ENCODE results near the gene RAB11FIP3.
"Not testable (repeated sequence)": the region's sequence is repeated elsewhere in the genome, so short reads cannot be mapped to it uniquely, and the experiment has no call there.

Gene RAB11FIP3, protein sequence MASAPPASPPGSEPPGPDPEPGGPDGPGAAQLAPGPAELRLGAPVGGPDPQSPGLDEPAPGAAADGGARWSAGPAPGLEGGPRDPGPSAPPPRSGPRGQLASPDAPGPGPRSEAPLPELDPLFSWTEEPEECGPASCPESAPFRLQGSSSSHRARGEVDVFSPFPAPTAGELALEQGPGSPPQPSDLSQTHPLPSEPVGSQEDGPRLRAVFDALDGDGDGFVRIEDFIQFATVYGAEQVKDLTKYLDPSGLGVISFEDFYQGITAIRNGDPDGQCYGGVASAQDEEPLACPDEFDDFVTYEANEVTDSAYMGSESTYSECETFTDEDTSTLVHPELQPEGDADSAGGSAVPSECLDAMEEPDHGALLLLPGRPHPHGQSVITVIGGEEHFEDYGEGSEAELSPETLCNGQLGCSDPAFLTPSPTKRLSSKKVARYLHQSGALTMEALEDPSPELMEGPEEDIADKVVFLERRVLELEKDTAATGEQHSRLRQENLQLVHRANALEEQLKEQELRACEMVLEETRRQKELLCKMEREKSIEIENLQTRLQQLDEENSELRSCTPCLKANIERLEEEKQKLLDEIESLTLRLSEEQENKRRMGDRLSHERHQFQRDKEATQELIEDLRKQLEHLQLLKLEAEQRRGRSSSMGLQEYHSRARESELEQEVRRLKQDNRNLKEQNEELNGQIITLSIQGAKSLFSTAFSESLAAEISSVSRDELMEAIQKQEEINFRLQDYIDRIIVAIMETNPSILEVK

GRCh38 chr16:425082-425718 is at the start of gene RAB11FIP3:
TSS of gene RAB11FIP3 (plus strand) at chr16:425649. CDS start at chr16:426007, 358 bp downstream.
- ATAC-seq (replicated peaks; ENCODE audit: extremely low read depth, poor library complexity, severe bottlenecking) (peak; percentile 90), DNase-seq (ENCODE audit: low spot score in 2 of 2) (peak; percentile 71 to 80)
- no peaks in the 10 kb centered on the region for H3K9me3 Mint-ChIP-seq
- no peaks in the 10 kb centered on the region for H3K27me3 Mint-ChIP-seq
- peaks cover 39% of the 10 kb centered on the region for H3K4me1 Mint-ChIP-seq
- peak within 1 kb of the TSS; percentile 85 for H3K4me3 Mint-ChIP-seq
- peak within 1 kb of the TSS; percentile 76 for H3K27ac Mint-ChIP-seq (ENCODE audit: low read depth)
- peaks cover 10% of the 10 kb centered on the region for H3K36me3 Mint-ChIP-seq (ENCODE audit: insufficient read depth)

- H3K9me3 Mint-ChIP-seq, result no peaks in the 10 kb centered on the region
- H3K4me3 Mint-ChIP-seq, result no peak overlapping the region
- peaks cover 6% of the 10 kb centered on the region for H3K4me1 Mint-ChIP-seq
- H3K36me3 Mint-ChIP-seq (ENCODE audit: insufficient read depth), result peaks cover 11% of the 10 kb centered on the region
- no peak for ATAC-seq (replicated peaks; ENCODE audit: extremely low read depth, poor library complexity, severe bottlenecking)
- no peak for DNase-seq (ENCODE audit: low spot score in 2 of 2)
- H3K27me3 Mint-ChIP-seq, result no peaks in the 10 kb centered on the region
- H3K27ac Mint-ChIP-seq (ENCODE audit: low read depth), result no peak overlapping the region
These were observed 49.3 kb upstream of the RAB11FIP3 start for GRCh38 chr16:375927-376816.

DNA sequence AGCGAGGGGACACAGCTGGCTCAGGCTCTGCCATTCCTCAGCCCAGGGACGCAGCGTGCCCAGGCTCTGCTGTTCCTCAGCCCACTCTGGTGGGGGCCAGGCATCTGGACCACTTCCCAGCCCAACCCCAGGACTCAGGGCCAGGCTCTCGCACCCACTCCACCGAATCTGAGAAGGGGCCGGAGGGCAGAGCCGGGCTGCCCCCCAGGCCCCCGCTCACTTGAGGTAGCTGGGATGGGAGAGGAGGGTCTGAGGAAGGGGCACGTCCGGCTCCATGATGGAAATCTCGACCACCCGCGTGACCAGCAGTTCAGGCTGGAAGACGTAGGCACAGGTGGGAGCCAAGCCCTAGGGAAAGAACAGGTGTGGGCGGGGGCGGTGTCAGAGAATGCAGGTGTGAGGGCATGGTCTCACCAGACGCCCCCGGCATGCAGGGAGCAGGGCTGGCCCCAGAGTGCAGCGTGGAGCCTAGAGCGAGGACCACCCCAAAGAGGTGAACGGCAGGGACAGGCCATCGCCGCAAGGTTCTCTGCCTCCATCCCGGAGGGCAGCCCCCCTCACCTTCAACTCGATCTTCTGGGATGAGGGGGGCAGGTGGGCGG is 48.5 kb upstream of the RAB11FIP3 start:
- H3K27me3 Mint-ChIP-seq, result no peaks in the 10 kb centered on the region
- peaks cover 10% of the 10 kb centered on the region for H3K36me3 Mint-ChIP-seq (ENCODE audit: insufficient read depth)
- H3K27ac Mint-ChIP-seq (ENCODE audit: low read depth), result no peak overlapping the region
- H3K9me3 Mint-ChIP-seq, result no peaks in the 10 kb centered on the region
- H3K4me3 Mint-ChIP-seq, result no peak overlapping the region
- DNase-seq (ENCODE audit: low spot score in 2 of 2) (no peak), ATAC-seq (replicated peaks; ENCODE audit: extremely low read depth, poor library complexity, severe bottlenecking) (no peak)
- peaks cover 6% of the 10 kb centered on the region for H3K4me1 Mint-ChIP-seq

DNA sequence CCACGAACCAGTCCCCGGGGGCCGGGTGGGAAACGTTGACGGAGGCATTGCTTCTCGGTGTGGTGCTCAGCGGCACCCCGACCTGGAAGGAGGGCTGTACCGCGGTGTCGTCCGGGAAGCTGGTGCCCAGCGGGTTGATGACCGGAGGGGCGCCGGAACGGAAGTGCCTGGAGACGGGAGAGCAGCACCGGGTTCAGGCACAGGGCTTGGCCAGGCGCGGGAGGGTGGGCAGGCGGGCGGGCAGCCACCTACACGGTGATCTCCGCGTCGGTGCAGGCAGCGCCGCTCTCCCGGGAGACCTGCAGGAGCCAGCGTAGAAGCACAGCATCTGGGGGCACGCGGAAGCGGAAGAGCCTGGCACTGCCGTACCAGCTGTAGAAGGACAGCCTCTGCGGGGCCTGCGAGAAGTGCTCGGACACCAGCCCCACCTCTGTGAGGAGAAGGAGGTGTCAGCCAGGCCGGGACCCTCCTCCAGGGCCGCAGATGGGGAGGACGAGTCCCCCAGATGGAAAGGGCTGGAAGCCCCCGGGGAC is 48.0 kb upstream of the RAB11FIP3 start:
- Mint-ChIP-seq H3K9me3 (no peaks in the 10 kb centered on the region), H3K4me1 (peaks cover 6% of the 10 kb centered on the region), H3K36me3 (ENCODE audit: insufficient read depth) (peaks cover 9% of the 10 kb centered on the region), H3K4me3 (no peak overlapping the region), H3K27ac (ENCODE audit: low read depth) (no peak overlapping the region), H3K27me3 (no peaks in the 10 kb centered on the region)
- ATAC-seq (replicated peaks; ENCODE audit: extremely low read depth, poor library complexity, severe bottlenecking) (no peak), DNase-seq (ENCODE audit: low spot score in 2 of 2) (no peak)

GRCh38 chr16:378113-378820 is 47.2 kb upstream of the RAB11FIP3 start:
- DNase-seq (ENCODE audit: low spot score in 2 of 2); H3K36me3 Mint-ChIP-seq (ENCODE audit: insufficient read depth); ATAC-seq (replicated peaks; ENCODE audit: extremely low read depth, poor library complexity, severe bottlenecking); H3K4me1 Mint-ChIP-seq; H3K27me3 Mint-ChIP-seq; H3K9me3 Mint-ChIP-seq; H3K27ac Mint-ChIP-seq (ENCODE audit: low read depth); H3K4me3 Mint-ChIP-seq: not testable (repeated sequence)

DNA sequence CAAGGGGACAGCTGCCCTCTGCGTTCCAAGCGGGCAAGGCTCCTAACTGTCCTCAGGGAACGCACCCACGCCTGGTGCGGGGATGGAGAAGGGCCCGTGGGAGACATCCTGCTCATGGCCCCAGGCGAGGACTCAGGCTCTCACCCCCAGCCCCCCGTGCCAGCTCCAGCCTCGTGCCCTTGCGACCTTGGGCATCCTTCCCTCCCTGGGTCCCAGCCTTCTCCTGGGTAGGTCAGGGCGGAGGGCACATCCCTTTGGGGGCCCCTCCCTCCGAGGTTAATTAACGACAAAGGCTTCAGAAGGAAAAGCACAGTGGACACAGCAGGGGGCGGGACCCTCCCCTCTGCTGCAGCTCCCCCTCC is 46.6 kb upstream of the RAB11FIP3 start:
- H3K9me3 Mint-ChIP-seq, result no peaks in the 10 kb centered on the region
- no peak for DNase-seq (ENCODE audit: low spot score in 2 of 2)
- no peak overlapping the region for H3K27ac Mint-ChIP-seq (ENCODE audit: low read depth)
- H3K4me3 Mint-ChIP-seq, result peak overlapping the region; percentile 77
- H3K4me1 Mint-ChIP-seq, result peaks cover 13% of the 10 kb centered on the region
- peaks cover 6% of the 10 kb centered on the region for H3K36me3 Mint-ChIP-seq (ENCODE audit: insufficient read depth)
- ATAC-seq (replicated peaks; ENCODE audit: extremely low read depth, poor library complexity, severe bottlenecking), result no peak
- no peaks in the 10 kb centered on the region for H3K27me3 Mint-ChIP-seq

- Mint-ChIP-seq H3K36me3 (ENCODE audit: insufficient read depth) (peaks cover 6% of the 10 kb centered on the region), H3K4me3 (peak overlapping the region; percentile 77), H3K4me1 (peaks cover 13% of the 10 kb centered on the region), H3K9me3 (no peaks in the 10 kb centered on the region), H3K27ac (ENCODE audit: low read depth) (peak overlapping the region; percentile 38), H3K27me3 (no peaks in the 10 kb centered on the region)
- DNase-seq (ENCODE audit: low spot score in 2 of 2), result no peak
- no peak for ATAC-seq (replicated peaks; ENCODE audit: extremely low read depth, poor library complexity, severe bottlenecking)
These were observed 46.1 kb upstream of the RAB11FIP3 start for GRCh38 chr16:379183-379960.

DNA sequence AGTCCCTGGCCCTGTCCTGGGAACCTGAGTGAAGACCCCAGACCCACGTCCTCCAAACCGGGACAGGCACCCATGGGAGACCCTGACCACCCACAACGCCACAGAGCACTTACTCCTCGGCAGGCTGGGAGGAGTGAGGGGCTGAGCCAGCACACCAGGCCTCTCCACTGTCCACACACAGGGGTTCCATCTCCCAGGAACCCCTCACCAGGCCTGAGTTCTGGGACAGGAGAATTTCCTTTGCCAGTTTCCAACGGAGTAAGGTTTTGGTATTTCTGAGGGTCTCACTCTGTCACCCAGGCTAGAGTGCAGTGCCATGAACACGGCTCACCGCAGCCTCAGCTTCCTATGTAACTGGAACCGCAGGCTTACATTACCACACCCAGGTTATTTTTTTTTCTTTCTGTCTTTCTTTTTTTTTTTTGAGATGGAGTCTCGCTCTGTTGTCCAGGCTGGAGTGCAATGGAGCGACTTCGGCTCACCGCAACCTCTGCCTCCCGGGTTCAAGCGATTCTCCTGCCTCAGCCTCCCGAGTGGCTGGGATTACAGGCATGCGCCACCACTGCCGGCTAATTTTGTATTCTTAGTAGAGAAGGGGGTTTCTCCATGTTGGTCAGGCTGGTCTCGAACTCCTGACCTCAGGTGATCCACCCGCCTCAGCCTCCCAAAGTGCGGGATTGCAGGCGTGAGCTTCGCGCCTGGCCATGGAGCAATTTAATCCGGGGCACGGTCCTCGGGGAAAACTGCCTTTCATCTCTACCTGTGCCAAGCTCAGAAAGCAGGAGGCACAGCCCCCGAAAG is 45.3 kb upstream of the RAB11FIP3 start:
- Mint-ChIP-seq H3K27me3 (no peaks in the 10 kb centered on the region), H3K9me3 (no peaks in the 10 kb centered on the region), H3K4me1 (peaks cover 13% of the 10 kb centered on the region), H3K4me3 (peak overlapping the region; percentile 77), H3K27ac (ENCODE audit: low read depth) (peak overlapping the region; percentile 38), H3K36me3 (ENCODE audit: insufficient read depth) (peaks cover 6% of the 10 kb centered on the region)
- ATAC-seq (replicated peaks; ENCODE audit: extremely low read depth, poor library complexity, severe bottlenecking) (no peak), DNase-seq (ENCODE audit: low spot score in 2 of 2) (no peak)

DNA sequence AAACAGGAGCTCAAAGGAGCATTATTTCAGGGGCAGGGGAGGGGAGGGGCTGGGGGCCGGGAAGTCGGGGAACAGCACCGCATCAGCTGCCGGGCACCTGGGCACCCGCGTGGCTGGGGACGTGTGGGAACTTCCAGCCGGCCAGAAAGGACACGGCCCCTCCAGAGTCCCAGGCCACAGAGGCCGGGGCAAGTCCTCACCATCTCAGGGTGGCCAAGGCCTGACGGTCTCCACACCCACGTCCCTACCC is 44.8 kb upstream of the RAB11FIP3 start:
- H3K27ac Mint-ChIP-seq (ENCODE audit: low read depth), result peak overlapping the region; percentile 38
- peaks cover 6% of the 10 kb centered on the region for H3K36me3 Mint-ChIP-seq (ENCODE audit: insufficient read depth)

GRCh38 chr16:381012-381788 is 44.2 kb upstream of the RAB11FIP3 start:
- Mint-ChIP-seq H3K9me3 (no peaks in the 10 kb centered on the region), H3K36me3 (ENCODE audit: insufficient read depth) (peaks cover 6% of the 10 kb centered on the region), H3K4me3 (peak overlapping the region; percentile 77), H3K27me3 (no peaks in the 10 kb centered on the region), H3K27ac (ENCODE audit: low read depth) (no peak overlapping the region), H3K4me1 (peaks cover 13% of the 10 kb centered on the region)
- ATAC-seq (replicated peaks; ENCODE audit: extremely low read depth, poor library complexity, severe bottlenecking) (peak; percentile 47), DNase-seq (ENCODE audit: low spot score in 2 of 2) (no peak)

More for the DNA sequence above, 44.8 kb upstream of the RAB11FIP3 start:
- H3K27me3 Mint-ChIP-seq, result no peaks in the 10 kb centered on the region
- ATAC-seq (replicated peaks; ENCODE audit: extremely low read depth, poor library complexity, severe bottlenecking) (no peak), DNase-seq (ENCODE audit: low spot score in 2 of 2) (no peak)
- no peaks in the 10 kb centered on the region for H3K9me3 Mint-ChIP-seq
- H3K4me3 Mint-ChIP-seq, result peak overlapping the region; percentile 77
- peaks cover 13% of the 10 kb centered on the region for H3K4me1 Mint-ChIP-seq
